AG04450 (cell line): Measurements from ENCODE around the gene PADI3. TPM values are rescaled to one million over a fixed set of nuclear protein-coding genes. Genes with fewer than 3 reads are reported as not detected.

ENCODE experiments used
- CTCF ChIA-PET: fragments of 300-600, 350-600 bp; formaldehyde crosslinking; extraction: SDS; loops from one replicate; lab custom pipeline; 2022; ENCODE audit warnings: antibody characterized with exemption, inconsistent platforms; lab: Charles Lee
- POLR2A ChIA-PET: fragments of 350-600 bp; formaldehyde crosslinking; extraction: SDS; loops from one replicate; lab custom pipeline; 2021; ENCODE audit warnings: antibody characterized with exemption, inconsistent platforms; lab: Yijun Ruan, JAX
- DNase-seq: peaks from one replicate; pipeline ENCODE4 v3.0.0-alpha.2; 2011; ENCODE audit warnings: low read depth, low spot score
- H3K27ac ChIP-seq: one replicate; pipeline ENCODE4 v1.5.1; 2012; ENCODE audit warnings: low read depth, low read length, control low read depth
- H3K27me3 ChIP-seq: one replicate; pipeline ENCODE4 v1.6.0; 2012; ENCODE audit warnings: low read length; ENCODE audit not compliant: control insufficient read depth, insufficient read depth
- H3K4me3 ChIP-seq: 2 replicates; pipeline ENCODE4 v1.5.1; 2011; ENCODE audit warnings: mild to moderate bottlenecking, low read depth, low read length, control low read depth
- H3K9me3 ChIP-seq: 2 replicates; pipeline ENCODE4 v1.5.1; 2012; ENCODE audit warnings: low read length; ENCODE audit not compliant: control insufficient read depth, insufficient read depth
- polyA plus RNA-seq: library from polyadenylated mRNA; depleted of rRNA; stranded (reverse); fragments of >200 nt; gene quantifications from 2 replicates; pipeline ENCODE4 v1.2.3, GENCODE V29; 2011; rRNA removed
- small RNA-seq: library from RNA; depleted of rRNA; stranded (forward); fragments of <200 nt; gene quantifications from one replicate; pipeline ENCODE3, GENCODE V24; 2012; ENCODE audit warnings: low read depth; ENCODE audit not compliant: insufficient read length
- TF ChIP-seq, protein P1 (sequence below): IDR thresholded peaks from 2 replicates; pipeline ENCODE4 v1.5.1; 2011; ENCODE audit warnings: low read depth, low read length, control low read depth, inconsistent platforms

PADI3 gene
- polyA plus RNA-seq, 1 experiment: 0.05 TPM

DNA sequence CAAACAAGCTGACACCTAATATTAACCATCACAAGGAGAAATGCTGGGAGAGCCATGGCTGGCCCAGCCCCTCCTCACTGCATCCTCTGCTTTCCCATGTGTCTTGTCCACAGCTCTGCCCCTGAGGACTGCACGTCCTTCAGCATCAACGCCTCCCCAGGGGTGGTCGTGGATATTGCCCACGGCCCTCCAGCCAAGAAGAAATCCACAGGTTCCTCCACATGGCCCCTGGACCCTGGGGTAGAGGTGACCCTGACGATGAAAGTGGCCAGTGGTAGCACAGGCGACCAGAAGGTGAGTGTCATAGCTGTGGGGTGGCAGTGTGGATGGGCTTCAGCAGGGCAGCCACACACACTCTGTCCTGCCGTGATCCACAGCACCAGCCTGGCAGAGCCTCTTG, 82.0 kb downstream of the PADI3 start:
- CTCF ChIA-PET: no interaction called here
- Histone ChIP-seq H3K27ac (no peak overlapping the region), H3K9me3 (no peaks in the 10 kb centered on the region; the same call in 1 of the 2 replicates), H3K4me3 (no peak overlapping the region), H3K27me3 (peaks cover 24% of the 10 kb centered on the region)
- no peak for DNase-seq
- TF ChIP-seq, protein P1, sequence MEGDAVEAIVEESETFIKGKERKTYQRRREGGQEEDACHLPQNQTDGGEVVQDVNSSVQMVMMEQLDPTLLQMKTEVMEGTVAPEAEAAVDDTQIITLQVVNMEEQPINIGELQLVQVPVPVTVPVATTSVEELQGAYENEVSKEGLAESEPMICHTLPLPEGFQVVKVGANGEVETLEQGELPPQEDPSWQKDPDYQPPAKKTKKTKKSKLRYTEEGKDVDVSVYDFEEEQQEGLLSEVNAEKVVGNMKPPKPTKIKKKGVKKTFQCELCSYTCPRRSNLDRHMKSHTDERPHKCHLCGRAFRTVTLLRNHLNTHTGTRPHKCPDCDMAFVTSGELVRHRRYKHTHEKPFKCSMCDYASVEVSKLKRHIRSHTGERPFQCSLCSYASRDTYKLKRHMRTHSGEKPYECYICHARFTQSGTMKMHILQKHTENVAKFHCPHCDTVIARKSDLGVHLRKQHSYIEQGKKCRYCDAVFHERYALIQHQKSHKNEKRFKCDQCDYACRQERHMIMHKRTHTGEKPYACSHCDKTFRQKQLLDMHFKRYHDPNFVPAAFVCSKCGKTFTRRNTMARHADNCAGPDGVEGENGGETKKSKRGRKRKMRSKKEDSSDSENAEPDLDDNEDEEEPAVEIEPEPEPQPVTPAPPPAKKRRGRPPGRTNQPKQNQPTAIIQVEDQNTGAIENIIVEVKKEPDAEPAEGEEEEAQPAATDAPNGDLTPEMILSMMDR: no peak
- POLR2A ChIA-PET: no interaction called here

DNA sequence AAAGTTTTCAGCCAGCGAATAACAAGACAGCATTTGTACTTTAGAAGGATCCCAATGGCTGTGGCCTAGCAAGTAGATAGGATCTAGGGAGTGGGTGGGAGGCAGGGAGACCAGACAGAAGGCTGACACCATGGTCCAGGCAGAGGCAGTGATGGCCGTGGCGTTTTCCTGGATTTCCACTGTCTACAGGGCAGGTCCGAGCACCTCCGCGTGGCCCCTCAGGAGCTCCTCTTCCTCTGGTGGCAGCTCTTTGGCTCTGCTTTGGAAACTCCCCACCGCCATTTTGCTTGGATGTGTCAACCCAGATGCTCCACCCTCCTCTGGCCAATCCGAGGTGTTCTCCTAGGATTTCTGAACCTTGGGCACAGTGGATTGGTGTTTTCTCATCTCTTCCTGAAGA, 84.2 kb downstream of the PADI3 start:
- DNase-seq: no peak
- H3K27ac ChIP-seq: no peak overlapping the region
- H3K27me3 ChIP-seq: peaks cover 27% of the 10 kb centered on the region
- no peak overlapping the region for H3K4me3 ChIP-seq
- ChIA-PET CTCF (interaction anchor here (0.6 to 1.5 kb wide), 2 partner anchors 14 to 207 kb away, joined by 6 to 7 read pairs; no protein-coding TSS in a partner anchor), POLR2A (no interaction called here)
- TF ChIP-seq, protein P1: no peak
- H3K9me3 ChIP-seq: no peaks in the 10 kb centered on the region; the same call in 1 of the 2 replicates

Small RNA genes within 50 kb of the gene (small RNA-seq; reads per million reads assigned to genes)
- not detected for gene MIR3972

Other genes with a start within 250 kb of the PADI3 start
- 5.6 and 8.8 TPM in 2 replicates for gene ATP13A2, start 237.2 kb upstream of the PADI3 start, polyA plus RNA-seq
- 206 and 232 TPM in 2 replicates for gene SDHB, start 195.1 kb upstream of the PADI3 start, polyA plus RNA-seq
- not detected in 2 replicates for gene PADI2, start 129.6 kb upstream of the PADI3 start, polyA plus RNA-seq
- gene PADI1, start 44.0 kb upstream of the PADI3 start, polyA plus RNA-seq: not detected in 2 replicates
- gene PADI4, start 59.1 kb downstream of the PADI3 start, polyA plus RNA-seq: not detected in 2 replicates
- gene PADI6, start 123.1 kb downstream of the PADI3 start, polyA plus RNA-seq: not detected in 2 replicates
- 43.3 and 43.4 TPM in 2 replicates for gene RCC2, start 190.6 kb downstream of the PADI3 start, polyA plus RNA-seq